ENCODE results near the gene C4BPB. TPM values are rescaled to one million over a fixed set of nuclear protein-coding genes. Genes with fewer than 3 reads are reported as not detected.

C4BPB gene
- total and polyA plus RNA-seq, 2 of the 13 experiments (the other 11 are each of a cell fraction or from before 2014, with no cell fraction given): 155 to 266 TPM

DNA sequence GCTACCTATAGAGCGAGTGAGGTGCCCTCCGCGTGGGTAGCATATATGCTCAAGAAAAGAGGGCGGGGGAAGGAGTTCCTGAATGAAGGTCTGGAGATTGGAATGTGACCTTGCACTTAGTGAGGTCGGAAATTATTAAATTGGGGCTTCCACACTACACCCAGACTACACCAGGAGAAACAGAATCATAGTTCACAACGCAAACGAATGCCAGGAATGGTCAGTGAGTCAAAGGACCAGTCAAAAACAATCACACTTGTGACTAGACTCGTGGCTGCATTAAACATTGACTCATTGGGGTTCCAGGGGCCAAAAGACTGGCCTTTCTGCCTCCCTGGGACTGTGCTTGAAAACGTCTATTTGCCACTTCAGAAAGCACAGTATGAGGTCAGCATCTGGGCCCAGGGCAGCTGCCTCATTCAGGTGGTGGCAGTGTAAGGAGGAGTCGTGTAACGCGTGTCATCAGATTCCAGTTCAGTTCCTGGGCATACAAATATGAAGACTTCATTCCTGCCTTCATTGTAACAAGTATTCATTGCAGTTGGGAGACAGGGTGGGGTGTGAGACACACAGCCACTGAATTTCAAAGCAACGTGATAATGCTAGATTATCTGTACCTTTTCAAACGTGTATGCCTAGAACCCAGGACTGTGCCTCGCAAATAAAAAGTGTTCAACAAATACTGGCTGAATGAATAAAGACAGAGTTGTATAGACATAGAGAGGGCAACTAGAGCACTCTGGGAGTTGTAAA is 37.3 kb upstream of the C4BPB start, which contains the start of gene YOD1 (continued):
- TF ChIP-seq, protein P1, sequence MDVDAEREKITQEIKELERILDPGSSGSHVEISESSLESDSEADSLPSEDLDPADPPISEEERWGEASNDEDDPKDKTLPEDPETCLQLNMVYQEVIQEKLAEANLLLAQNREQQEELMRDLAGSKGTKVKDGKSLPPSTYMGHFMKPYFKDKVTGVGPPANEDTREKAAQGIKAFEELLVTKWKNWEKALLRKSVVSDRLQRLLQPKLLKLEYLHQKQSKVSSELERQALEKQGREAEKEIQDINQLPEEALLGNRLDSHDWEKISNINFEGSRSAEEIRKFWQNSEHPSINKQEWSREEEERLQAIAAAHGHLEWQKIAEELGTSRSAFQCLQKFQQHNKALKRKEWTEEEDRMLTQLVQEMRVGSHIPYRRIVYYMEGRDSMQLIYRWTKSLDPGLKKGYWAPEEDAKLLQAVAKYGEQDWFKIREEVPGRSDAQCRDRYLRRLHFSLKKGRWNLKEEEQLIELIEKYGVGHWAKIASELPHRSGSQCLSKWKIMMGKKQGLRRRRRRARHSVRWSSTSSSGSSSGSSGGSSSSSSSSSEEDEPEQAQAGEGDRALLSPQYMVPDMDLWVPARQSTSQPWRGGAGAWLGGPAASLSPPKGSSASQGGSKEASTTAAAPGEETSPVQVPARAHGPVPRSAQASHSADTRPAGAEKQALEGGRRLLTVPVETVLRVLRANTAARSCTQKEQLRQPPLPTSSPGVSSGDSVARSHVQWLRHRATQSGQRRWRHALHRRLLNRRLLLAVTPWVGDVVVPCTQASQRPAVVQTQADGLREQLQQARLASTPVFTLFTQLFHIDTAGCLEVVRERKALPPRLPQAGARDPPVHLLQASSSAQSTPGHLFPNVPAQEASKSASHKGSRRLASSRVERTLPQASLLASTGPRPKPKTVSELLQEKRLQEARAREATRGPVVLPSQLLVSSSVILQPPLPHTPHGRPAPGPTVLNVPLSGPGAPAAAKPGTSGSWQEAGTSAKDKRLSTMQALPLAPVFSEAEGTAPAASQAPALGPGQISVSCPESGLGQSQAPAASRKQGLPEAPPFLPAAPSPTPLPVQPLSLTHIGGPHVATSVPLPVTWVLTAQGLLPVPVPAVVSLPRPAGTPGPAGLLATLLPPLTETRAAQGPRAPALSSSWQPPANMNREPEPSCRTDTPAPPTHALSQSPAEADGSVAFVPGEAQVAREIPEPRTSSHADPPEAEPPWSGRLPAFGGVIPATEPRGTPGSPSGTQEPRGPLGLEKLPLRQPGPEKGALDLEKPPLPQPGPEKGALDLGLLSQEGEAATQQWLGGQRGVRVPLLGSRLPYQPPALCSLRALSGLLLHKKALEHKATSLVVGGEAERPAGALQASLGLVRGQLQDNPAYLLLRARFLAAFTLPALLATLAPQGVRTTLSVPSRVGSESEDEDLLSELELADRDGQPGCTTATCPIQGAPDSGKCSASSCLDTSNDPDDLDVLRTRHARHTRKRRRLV (CRISPR knock-in tag; IDR thresholded peaks at IDR 0.05): 0 out of 2 replicates have a peak, but pooled peaks have one; percentile 3
- TF ChIP-seq ZNF251 (CRISPR knock-in tag; IDR thresholded peaks at IDR 0.05): no peak
- TF ChIP-seq, protein P2, sequence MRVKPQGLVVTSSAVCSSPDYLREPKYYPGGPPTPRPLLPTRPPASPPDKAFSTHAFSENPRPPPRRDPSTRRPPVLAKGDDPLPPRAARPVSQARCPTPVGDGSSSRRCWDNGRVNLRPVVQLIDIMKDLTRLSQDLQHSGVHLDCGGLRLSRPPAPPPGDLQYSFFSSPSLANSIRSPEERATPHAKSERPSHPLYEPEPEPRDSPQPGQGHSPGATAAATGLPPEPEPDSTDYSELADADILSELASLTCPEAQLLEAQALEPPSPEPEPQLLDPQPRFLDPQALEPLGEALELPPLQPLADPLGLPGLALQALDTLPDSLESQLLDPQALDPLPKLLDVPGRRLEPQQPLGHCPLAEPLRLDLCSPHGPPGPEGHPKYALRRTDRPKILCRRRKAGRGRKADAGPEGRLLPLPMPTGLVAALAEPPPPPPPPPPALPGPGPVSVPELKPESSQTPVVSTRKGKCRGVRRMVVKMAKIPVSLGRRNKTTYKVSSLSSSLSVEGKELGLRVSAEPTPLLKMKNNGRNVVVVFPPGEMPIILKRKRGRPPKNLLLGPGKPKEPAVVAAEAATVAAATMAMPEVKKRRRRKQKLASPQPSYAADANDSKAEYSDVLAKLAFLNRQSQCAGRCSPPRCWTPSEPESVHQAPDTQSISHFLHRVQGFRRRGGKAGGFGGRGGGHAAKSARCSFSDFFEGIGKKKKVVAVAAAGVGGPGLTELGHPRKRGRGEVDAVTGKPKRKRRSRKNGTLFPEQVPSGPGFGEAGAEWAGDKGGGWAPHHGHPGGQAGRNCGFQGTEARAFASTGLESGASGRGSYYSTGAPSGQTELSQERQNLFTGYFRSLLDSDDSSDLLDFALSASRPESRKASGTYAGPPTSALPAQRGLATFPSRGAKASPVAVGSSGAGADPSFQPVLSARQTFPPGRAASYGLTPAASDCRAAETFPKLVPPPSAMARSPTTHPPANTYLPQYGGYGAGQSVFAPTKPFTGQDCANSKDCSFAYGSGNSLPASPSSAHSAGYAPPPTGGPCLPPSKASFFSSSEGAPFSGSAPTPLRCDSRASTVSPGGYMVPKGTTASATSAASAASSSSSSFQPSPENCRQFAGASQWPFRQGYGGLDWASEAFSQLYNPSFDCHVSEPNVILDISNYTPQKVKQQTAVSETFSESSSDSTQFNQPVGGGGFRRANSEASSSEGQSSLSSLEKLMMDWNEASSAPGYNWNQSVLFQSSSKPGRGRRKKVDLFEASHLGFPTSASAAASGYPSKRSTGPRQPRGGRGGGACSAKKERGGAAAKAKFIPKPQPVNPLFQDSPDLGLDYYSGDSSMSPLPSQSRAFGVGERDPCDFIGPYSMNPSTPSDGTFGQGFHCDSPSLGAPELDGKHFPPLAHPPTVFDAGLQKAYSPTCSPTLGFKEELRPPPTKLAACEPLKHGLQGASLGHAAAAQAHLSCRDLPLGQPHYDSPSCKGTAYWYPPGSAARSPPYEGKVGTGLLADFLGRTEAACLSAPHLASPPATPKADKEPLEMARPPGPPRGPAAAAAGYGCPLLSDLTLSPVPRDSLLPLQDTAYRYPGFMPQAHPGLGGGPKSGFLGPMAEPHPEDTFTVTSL (CRISPR knock-in tag; IDR thresholded peaks at IDR 0.05; ENCODE audit: borderline replicate concordance): peak; percentile 31; the same call in 1 of the 2 replicates
- TF ChIP-seq TCF12 (IDR thresholded peaks at IDR 0.05): no peak
- TF ChIP-seq TCF12 (CRISPR knock-in tag; IDR thresholded peaks at IDR 0.05): no peak
- no peak for TF ChIP-seq ZSCAN21 (CRISPR knock-in tag; IDR thresholded peaks at IDR 0.05; ENCODE audit: borderline replicate concordance)
- peak; percentile 32; the same call in 1 of the 2 replicates for TF ChIP-seq SAP130 (CRISPR knock-in tag; IDR thresholded peaks at IDR 0.05; ENCODE audit: low read depth)
- no peak for TF ChIP-seq ATF1 (CRISPR knock-in tag; IDR thresholded peaks at IDR 0.05)
- TF ChIP-seq ZNF605 (CRISPR knock-in tag; IDR thresholded peaks at IDR 0.05): peak; percentile 77
- peak; percentile 8; the same call in 1 of the 2 replicates for TF ChIP-seq SOX5 (CRISPR knock-in tag; IDR thresholded peaks at IDR 0.05; ENCODE audit: borderline replicate concordance)
- TF ChIP-seq ZSCAN31 (CRISPR knock-in tag; IDR thresholded peaks at IDR 0.05; ENCODE audit: low read depth): no peak
- 0 out of 2 replicates have a peak, but pooled peaks have one; percentile 24 for TF ChIP-seq ZNF615 (CRISPR knock-in tag; IDR thresholded peaks at IDR 0.05; ENCODE audit: borderline replicate concordance)
- 0 out of 2 replicates have a peak, but pooled peaks have one; percentile 18 for TF ChIP-seq CREB1 (IDR thresholded peaks at IDR 0.05)
- TF ChIP-seq CREB1 (CRISPR knock-in tag; IDR thresholded peaks at IDR 0.05): no peak; the same call in 1 of the 2 replicates
- no peak for TF ChIP-seq ZNF660 (CRISPR knock-in tag; IDR thresholded peaks at IDR 0.05; ENCODE audit: borderline replicate concordance, low read depth)
- 0 out of 2 replicates have a peak, but pooled peaks have one; percentile 6 for TF ChIP-seq ZNF431 (CRISPR knock-in tag; IDR thresholded peaks at IDR 0.05; ENCODE audit: borderline replicate concordance, low read depth)
- TF ChIP-seq PHF5A (CRISPR knock-in tag; IDR thresholded peaks at IDR 0.05; ENCODE audit: low read depth, unreplicated experiment): no peak
- peak; percentile 85; the same call in 1 of the 2 replicates for TF ChIP-seq KDM5A (IDR thresholded peaks at IDR 0.05; ENCODE audit: borderline replicate concordance, low read length)
- peak; percentile 66; the same call in 1 of the 2 replicates for TF ChIP-seq ZBTB21 (CRISPR knock-in tag; IDR thresholded peaks at IDR 0.05)
- peak; percentile 19; the same call in 1 of the 2 replicates for TF ChIP-seq ZNF556 (CRISPR knock-in tag; IDR thresholded peaks at IDR 0.05; ENCODE audit: borderline replicate concordance)
